K562 (cell line): ENCODE results near the gene NUP188. TPM values are rescaled to one million over a fixed set of nuclear protein-coding genes. Genes with fewer than 3 reads are reported as not detected.

Experiments
- ATAC-seq: fragments of 200-7000 bp; cut with Tn5 transposase; 3 replicates; pipeline ENCODE4 v1.9.1; 2020; ENCODE audit warnings: moderate library complexity
- BruUV-seq: library from RNA; stranded (reverse); fragments of 400-500 nt; replicated peaks from 2 replicates; lab custom pipeline; 2021; lab: Mats Ljungman, UMichigan
- CTCF ChIA-PET: fragments of 300-600 bp; formaldehyde crosslinking; extraction: SDS; loops from one replicate; lab custom pipeline; 2021; ENCODE audit warnings: low intra/inter-chr PET ratio; lab: Yijun Ruan, JAX
- POLR2A ChIA-PET: fragments of 300-600, 350-650 bp; sonication (Branson Sonifier 250); formaldehyde crosslinking; extraction: SDS; loops from one replicate; lab custom pipeline; 2021; ENCODE audit warnings: antibody characterized with exemption, inconsistent platforms; lab: Yijun Ruan, JAX
- DNase-seq, 4 experiments: peaks; one replicate each; pipeline versions ENCODE4 v3.0.0 to v3.0.0-alpha.2; 2011 to 2018; ENCODE audit warnings: low spot score in 3 of 4, mixed read lengths in 3 of 4; ENCODE audit errors: extremely low read depth in 1 of 4
- FAIRE-seq: peaks from 2 replicates; lab custom pipeline; 2011; peaks lifted over from hg19 to GRCh38; lab: Jason Lieb, UNC
- H2AFZ ChIP-seq: 2 replicates; pipeline ENCODE4 v1.6.0; 2011; ENCODE audit warnings: low read depth, low read length, control low read depth, inconsistent platforms
- H3K27ac ChIP-seq: fragments of 200-600 bp; 3 replicates; pipeline ENCODE4 v1.8.0; 2011; ENCODE audit warnings: low read depth, mild to moderate bottlenecking, control low read depth, inconsistent platforms, low read length, moderate library complexity, mixed read lengths; ENCODE audit errors: extremely low read depth
- H3K27me3 ChIP-seq, 2 experiments: fragments of 300-600 bp in 1 of 2; 2 replicates in 1 of 2; 3 replicates in 1 of 2; pipeline versions ENCODE4 v1.6.0 to v1.8.0; 2011; ENCODE audit warnings: inconsistent platforms in 2 of 2, low read length in 2 of 2, mild to moderate bottlenecking in 1 of 2, mixed read lengths in 1 of 2, moderate library complexity in 1 of 2; ENCODE audit not compliant: control insufficient read depth in 2 of 2, insufficient read depth in 2 of 2
- H3K36me3 ChIP-seq: fragments of 300-600 bp; 3 replicates; pipeline ENCODE4 v1.8.0; 2011; ENCODE audit warnings: mild to moderate bottlenecking, low read length, inconsistent platforms; ENCODE audit not compliant: control insufficient read depth, insufficient read depth
- H3K4me1 ChIP-seq, 2 experiments: fragments of 200-600 bp in 1 of 2; replicated peaks in 1 of 2; 2 replicates in 1 of 2; 3 replicates in 1 of 2; pipeline versions ENCODE4 v1.5.1 to v1.8.0; 2011; ENCODE audit warnings: inconsistent platforms in 2 of 2, low read length in 2 of 2, mild to moderate bottlenecking in 1 of 2, mixed read lengths in 1 of 2, moderate library complexity in 1 of 2; ENCODE audit not compliant: control insufficient read depth in 2 of 2, insufficient read depth in 2 of 2
- H3K4me2 ChIP-seq: 2 replicates; pipeline ENCODE4 v1.6.1; 2011; ENCODE audit warnings: low read length, control low read depth, inconsistent platforms, mixed read lengths; ENCODE audit not compliant: insufficient read depth
- H3K4me3 ChIP-seq: fragments of 200-600 bp; sonication (generic), shearing (Covaris generic); 2 replicates; pipeline ENCODE4 v1.5.1; 2016; ENCODE audit warnings: control low read depth, inconsistent platforms
- H3K79me2 ChIP-seq: fragments of 200-600 bp; 3 replicates; pipeline ENCODE4 v1.8.0; 2011; ENCODE audit warnings: low read length, inconsistent platforms; ENCODE audit not compliant: control insufficient read depth, insufficient read depth
- H3K9ac ChIP-seq, 2 experiments: 2 replicates each; pipeline versions ENCODE4 v1.6.0 to v1.6.1; 2011; ENCODE audit warnings: low read depth in 2 of 2, low read length in 2 of 2, control low read depth in 1 of 2, inconsistent platforms in 1 of 2, mild to moderate bottlenecking in 1 of 2, mixed read lengths in 1 of 2; ENCODE audit not compliant: insufficient read depth in 1 of 2
- H3K9me1 ChIP-seq: one replicate; pipeline ENCODE4 v1.6.0; 2011; ENCODE audit warnings: inconsistent platforms, mild to moderate bottlenecking, low read length, moderate library complexity; ENCODE audit not compliant: control insufficient read depth, insufficient read depth
- H3K9me3 ChIP-seq: replicated peaks from 2 replicates; pipeline ENCODE4 v1.5.1; 2011; ENCODE audit warnings: low read depth, low read length, inconsistent platforms; ENCODE audit not compliant: control insufficient read depth, insufficient read depth
- H4K20me1 ChIP-seq: replicated peaks from 2 replicates; pipeline ENCODE4 v1.6.1; 2011; ENCODE audit warnings: low read length, inconsistent platforms, mixed read lengths; ENCODE audit not compliant: control insufficient read depth, insufficient read depth
- BCOR ChIP-seq: fragments of 450-650 bp; IDR thresholded peaks from 2 replicates; pipeline ENCODE4 v1.6.1; 2016
- DMBX1 ChIP-seq: fragments of 250-450 bp; sonication (Bioruptor Pico); IDR thresholded peaks from 2 replicates; pipeline ENCODE4 v1.8.0; 2022; ENCODE audit warnings: inconsistent platforms, mild to moderate bottlenecking, moderate library complexity, borderline replicate concordance
- GABPA ChIP-seq: fragments of 200-800 bp; sonication (Bioruptor generic); conservative IDR thresholded peaks from 2 replicates; pipeline ENCODE4 v1.6.1; 2016; ENCODE audit warnings: low read depth, missing genetic modification characterization, missing compliant biosample characterization
- RAD21 ChIP-seq, 2 experiments: fragments of 250-450 bp in 1 of 2; fragments of 450-650 bp in 1 of 2; sonication (Bioruptor Pico) in 1 of 2; formaldehyde crosslinking in 1 of 2; IDR thresholded peaks in 1 of 2; conservative IDR thresholded peaks in 1 of 2; 2 replicates each; pipeline versions ENCODE4 v1.4.0 to v1.8.0; 2020 to 2022; ENCODE audit warnings: mild to moderate bottlenecking in 2 of 2, moderate library complexity in 1 of 2
- STAT5A ChIP-seq: IDR thresholded peaks from 2 replicates; pipeline ENCODE4 v1.6.1; 2012; ENCODE audit warnings: low read length, inconsistent platforms, borderline replicate concordance
- ZNF197 ChIP-seq: fragments of 200-800 bp; sonication (Bioruptor generic); IDR thresholded peaks from 2 replicates; pipeline ENCODE4 v1.6.1; 2016; ENCODE audit warnings: low read depth, missing genetic modification characterization, missing compliant biosample characterization
- WGBS: fragments of 100-300 bp; shearing (Covaris generic); methylation state at CpG from one replicate; pipeline ENCODE4 v1.1.6; 2016; ENCODE audit warnings: low coverage, mixed read lengths; ENCODE audit not compliant: insufficient coverage; ENCODE audit errors: missing lambda C conversion rate; 5-methylcytosine and 5-hydroxymethylcytosine counted together
- in situ Hi-C: fragments of 300-500 bp; cut with MboI; formaldehyde crosslinking; loops from 4 replicates; pipeline ENCODE4 v1.15.0; 2018; ENCODE audit warnings: inconsistent platforms, mixed read lengths
- intact Hi-C: fragments of 100-400 bp; cut with micrococcal nuclease; formaldehyde crosslinking; loops from 2 replicates; pipeline ENCODE4 v1.14.2; 2022
- polyA plus RNA-seq, 8 experiments: library from polyadenylated mRNA; depleted of rRNA in 4 of 8; stranded (reverse) in 5 of 8; unstranded in 3 of 8; fragments of >200 nt; fragmentation: Nextera tagmentation in 2 of 8; fragmentation: Illumina TruSeq in 1 of 8; extraction: Ambion mirVana in 2 of 8; extraction: Trizol in 1 of 8; gene quantifications; 2 replicates each; pipeline versions ENCODE4 v1.2.1 to v1.2.3, GENCODE V29; 2011 to 2014; ENCODE audit warnings: inconsistent platforms in 1 of 8, missing spikeins in 1 of 8
- total RNA-seq, 7 experiments: library from RNA; depleted of rRNA in 6 of 7; stranded (reverse); fragments of >200 nt in 6 of 7; fragmentation: Illumina TruSeq in 2 of 7; extraction: Trizol in 2 of 7; gene quantifications; 2 replicates each; pipeline versions ENCODE4 v1.2.1 to v1.2.3, GENCODE V29; 2011 to 2021; ENCODE audit warnings: low replicate concordance in 1 of 7
- TF ChIP-seq, protein P1 (sequence below): fragments of 250-450 bp; sonication (Bioruptor Pico); IDR thresholded peaks from 2 replicates; pipeline ENCODE4 v1.5.0; 2020; ENCODE audit warnings: mild to moderate bottlenecking, borderline replicate concordance
- TF ChIP-seq, protein P2 (sequence below): fragments of 450-650 bp; formaldehyde crosslinking; IDR thresholded peaks from 2 replicates; pipeline ENCODE4 v1.4.0; 2022; ENCODE audit warnings: missing genetic modification characterization
- TF ChIP-seq, protein P3 (sequence below): fragments of 150-350 bp; IDR thresholded peaks from 2 replicates; pipeline ENCODE4 v1.6.1; 2014; ENCODE audit warnings: low read depth, mild to moderate bottlenecking, low read length, borderline replicate concordance
- TF ChIP-seq, protein P4 (sequence below): sonication (generic); formaldehyde crosslinking; IDR thresholded peaks from 2 replicates; pipeline ENCODE4 v1.9.0; 2022; ENCODE audit warnings: mild to moderate bottlenecking, missing genetic modification reagents
- TF ChIP-seq, protein P5 (sequence below): sonication (generic); formaldehyde crosslinking; IDR thresholded peaks from 2 replicates; pipeline ENCODE4 v1.5.0; 2020; ENCODE audit warnings: missing genetic modification reagents
- TF ChIP-seq, protein P6 (sequence below): fragments of 250-450 bp; sonication (Bioruptor Pico); IDR thresholded peaks from 2 replicates; pipeline ENCODE4 v1.9.0; 2021; ENCODE audit warnings: mild to moderate bottlenecking, inconsistent platforms

NUP188 gene
- total and polyA plus RNA-seq, 9 of the 15 experiments (the other 6 are each of a cell fraction or from before 2014, with no cell fraction given), result 11.7 to 135 (median 70.6) TPM

DNA sequence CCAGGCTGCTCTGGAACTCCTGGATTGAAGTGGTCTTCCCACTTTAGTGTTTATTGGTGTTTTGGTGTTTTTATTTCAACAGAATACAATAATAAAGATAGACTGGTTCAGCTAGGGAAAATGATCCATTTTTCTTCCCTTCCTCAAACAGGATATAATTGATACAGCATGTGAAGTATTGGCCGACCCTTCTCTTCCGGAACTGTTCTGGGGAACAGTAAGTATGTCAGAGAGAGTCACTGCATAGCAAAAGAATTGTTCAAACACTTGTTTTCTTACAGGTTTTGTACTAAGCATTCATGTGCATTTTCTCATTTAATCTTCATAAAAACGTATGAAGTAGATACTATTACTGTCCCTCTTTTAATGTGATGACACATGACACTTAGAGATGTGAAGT lies 31.6 kb downstream of the NUP188 start:
- ATAC-seq (no peak), DNase-seq (no peak), FAIRE-seq (no peak)
- no peak overlapping the region for H3K27ac ChIP-seq
- H3K4me1 ChIP-seq, result no peaks in the 10 kb centered on the region
- POLR2A ChIA-PET, result no interaction called here
- H3K9me1 ChIP-seq, result no peaks in the 10 kb centered on the region
- CTCF ChIA-PET, result no interaction called here
- no peaks in the 10 kb centered on the region for H3K79me2 ChIP-seq
- no peak overlapping the region for H3K4me2 ChIP-seq
- H3K36me3 ChIP-seq, result peaks cover 91% of the 10 kb centered on the region
- whole genome bisulfite sequencing, result 76% methylated on average over 3 of the region's 3 CpGs
- H3K27me3 ChIP-seq, result no peaks in the 10 kb centered on the region
- intact Hi-C loops, result no loop called here
- BruUV-seq, result no TSS peak
- H4K20me1 ChIP-seq, result no peaks in the 10 kb centered on the region
- H3K9ac ChIP-seq, result no peak overlapping the region
- no peaks in the 10 kb centered on the region for H3K9me3 ChIP-seq
- H3K4me3 ChIP-seq, result no peak overlapping the region
- in situ Hi-C loops, result no loop called here
- H2AFZ ChIP-seq, result no peak overlapping the region
- no peak for TF ChIP-seq ZNF197 (CRISPR knock-in tag)
- no peak for TF ChIP-seq STAT5A
- TF ChIP-seq, protein P1, sequence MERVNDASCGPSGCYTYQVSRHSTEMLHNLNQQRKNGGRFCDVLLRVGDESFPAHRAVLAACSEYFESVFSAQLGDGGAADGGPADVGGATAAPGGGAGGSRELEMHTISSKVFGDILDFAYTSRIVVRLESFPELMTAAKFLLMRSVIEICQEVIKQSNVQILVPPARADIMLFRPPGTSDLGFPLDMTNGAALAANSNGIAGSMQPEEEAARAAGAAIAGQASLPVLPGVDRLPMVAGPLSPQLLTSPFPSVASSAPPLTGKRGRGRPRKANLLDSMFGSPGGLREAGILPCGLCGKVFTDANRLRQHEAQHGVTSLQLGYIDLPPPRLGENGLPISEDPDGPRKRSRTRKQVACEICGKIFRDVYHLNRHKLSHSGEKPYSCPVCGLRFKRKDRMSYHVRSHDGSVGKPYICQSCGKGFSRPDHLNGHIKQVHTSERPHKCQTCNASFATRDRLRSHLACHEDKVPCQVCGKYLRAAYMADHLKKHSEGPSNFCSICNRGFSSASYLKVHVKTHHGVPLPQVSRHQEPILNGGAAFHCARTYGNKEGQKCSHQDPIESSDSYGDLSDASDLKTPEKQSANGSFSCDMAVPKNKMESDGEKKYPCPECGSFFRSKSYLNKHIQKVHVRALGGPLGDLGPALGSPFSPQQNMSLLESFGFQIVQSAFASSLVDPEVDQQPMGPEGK (CRISPR knock-in tag), result no peak
- TF ChIP-seq BCOR, result no peak
- TF ChIP-seq, protein P2, sequence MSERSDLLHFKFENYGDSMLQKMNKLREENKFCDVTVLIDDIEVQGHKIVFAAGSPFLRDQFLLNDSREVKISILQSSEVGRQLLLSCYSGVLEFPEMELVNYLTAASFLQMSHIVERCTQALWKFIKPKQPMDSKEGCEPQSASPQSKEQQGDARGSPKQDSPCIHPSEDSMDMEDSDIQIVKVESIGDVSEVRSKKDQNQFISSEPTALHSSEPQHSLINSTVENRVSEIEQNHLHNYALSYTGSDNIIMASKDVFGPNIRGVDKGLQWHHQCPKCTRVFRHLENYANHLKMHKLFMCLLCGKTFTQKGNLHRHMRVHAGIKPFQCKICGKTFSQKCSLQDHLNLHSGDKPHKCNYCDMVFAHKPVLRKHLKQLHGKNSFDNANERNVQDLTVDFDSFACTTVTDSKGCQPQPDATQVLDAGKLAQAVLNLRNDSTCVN (CRISPR knock-in tag), result no peak
- TF ChIP-seq, protein P3, sequence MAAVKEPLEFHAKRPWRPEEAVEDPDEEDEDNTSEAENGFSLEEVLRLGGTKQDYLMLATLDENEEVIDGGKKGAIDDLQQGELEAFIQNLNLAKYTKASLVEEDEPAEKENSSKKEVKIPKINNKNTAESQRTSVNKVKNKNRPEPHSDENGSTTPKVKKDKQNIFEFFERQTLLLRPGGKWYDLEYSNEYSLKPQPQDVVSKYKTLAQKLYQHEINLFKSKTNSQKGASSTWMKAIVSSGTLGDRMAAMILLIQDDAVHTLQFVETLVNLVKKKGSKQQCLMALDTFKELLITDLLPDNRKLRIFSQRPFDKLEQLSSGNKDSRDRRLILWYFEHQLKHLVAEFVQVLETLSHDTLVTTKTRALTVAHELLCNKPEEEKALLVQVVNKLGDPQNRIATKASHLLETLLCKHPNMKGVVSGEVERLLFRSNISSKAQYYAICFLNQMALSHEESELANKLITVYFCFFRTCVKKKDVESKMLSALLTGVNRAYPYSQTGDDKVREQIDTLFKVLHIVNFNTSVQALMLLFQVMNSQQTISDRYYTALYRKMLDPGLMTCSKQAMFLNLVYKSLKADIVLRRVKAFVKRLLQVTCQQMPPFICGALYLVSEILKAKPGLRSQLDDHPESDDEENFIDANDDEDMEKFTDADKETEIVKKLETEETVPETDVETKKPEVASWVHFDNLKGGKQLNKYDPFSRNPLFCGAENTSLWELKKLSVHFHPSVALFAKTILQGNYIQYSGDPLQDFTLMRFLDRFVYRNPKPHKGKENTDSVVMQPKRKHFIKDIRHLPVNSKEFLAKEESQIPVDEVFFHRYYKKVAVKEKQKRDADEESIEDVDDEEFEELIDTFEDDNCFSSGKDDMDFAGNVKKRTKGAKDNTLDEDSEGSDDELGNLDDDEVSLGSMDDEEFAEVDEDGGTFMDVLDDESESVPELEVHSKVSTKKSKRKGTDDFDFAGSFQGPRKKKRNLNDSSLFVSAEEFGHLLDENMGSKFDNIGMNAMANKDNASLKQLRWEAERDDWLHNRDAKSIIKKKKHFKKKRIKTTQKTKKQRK, result no peak
- TF ChIP-seq, protein P4, sequence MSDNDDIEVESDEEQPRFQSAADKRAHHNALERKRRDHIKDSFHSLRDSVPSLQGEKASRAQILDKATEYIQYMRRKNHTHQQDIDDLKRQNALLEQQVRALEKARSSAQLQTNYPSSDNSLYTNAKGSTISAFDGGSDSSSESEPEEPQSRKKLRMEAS (CRISPR knock-in tag), result no peak
- TF ChIP-seq RAD21 (CRISPR knock-in tag; conservative IDR thresholded peaks at IDR 0.05 in 1 of 2, IDR thresholded peaks at IDR 0.05 in 1 of 2), result no peak
- TF ChIP-seq, protein P5, sequence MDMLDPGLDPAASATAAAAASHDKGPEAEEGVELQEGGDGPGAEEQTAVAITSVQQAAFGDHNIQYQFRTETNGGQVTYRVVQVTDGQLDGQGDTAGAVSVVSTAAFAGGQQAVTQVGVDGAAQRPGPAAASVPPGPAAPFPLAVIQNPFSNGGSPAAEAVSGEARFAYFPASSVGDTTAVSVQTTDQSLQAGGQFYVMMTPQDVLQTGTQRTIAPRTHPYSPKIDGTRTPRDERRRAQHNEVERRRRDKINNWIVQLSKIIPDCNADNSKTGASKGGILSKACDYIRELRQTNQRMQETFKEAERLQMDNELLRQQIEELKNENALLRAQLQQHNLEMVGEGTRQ (CRISPR knock-in tag), result no peak
- TF ChIP-seq DMBX1 (CRISPR knock-in tag), result no peak
- TF ChIP-seq GABPA (tag), result no peak
- TF ChIP-seq, protein P6, sequence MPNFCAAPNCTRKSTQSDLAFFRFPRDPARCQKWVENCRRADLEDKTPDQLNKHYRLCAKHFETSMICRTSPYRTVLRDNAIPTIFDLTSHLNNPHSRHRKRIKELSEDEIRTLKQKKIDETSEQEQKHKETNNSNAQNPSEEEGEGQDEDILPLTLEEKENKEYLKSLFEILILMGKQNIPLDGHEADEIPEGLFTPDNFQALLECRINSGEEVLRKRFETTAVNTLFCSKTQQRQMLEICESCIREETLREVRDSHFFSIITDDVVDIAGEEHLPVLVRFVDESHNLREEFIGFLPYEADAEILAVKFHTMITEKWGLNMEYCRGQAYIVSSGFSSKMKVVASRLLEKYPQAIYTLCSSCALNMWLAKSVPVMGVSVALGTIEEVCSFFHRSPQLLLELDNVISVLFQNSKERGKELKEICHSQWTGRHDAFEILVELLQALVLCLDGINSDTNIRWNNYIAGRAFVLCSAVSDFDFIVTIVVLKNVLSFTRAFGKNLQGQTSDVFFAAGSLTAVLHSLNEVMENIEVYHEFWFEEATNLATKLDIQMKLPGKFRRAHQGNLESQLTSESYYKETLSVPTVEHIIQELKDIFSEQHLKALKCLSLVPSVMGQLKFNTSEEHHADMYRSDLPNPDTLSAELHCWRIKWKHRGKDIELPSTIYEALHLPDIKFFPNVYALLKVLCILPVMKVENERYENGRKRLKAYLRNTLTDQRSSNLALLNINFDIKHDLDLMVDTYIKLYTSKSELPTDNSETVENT (CRISPR knock-in tag), result no peak
